ENCODE results near the gene OPCML.

OPCML gene

GRCh38 chr11:133536198-133536597 lies 3.9 kb upstream of the OPCML start:
- no peak for DNase-seq

DNA sequence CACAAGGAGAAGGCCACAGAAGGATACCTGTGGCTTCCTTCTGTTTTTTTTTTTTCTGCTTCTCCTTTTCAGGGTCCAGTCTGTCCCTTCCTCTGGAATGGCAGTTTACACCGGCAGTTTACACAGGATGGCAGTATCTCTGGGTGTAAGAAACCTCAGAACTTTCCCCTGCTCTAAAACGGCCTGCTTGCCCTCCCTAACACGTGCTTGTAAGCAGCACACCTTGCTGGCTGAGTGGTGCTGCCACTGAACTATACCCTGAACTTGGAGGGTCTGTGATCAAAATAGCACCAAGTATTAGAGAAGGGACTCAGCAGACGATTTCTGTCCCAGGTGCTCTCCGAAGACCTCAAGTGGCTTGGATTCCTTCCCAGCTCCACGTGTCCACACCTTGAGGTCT lies 904 bp upstream of the OPCML start:
- no peak for DNase-seq

DNA sequence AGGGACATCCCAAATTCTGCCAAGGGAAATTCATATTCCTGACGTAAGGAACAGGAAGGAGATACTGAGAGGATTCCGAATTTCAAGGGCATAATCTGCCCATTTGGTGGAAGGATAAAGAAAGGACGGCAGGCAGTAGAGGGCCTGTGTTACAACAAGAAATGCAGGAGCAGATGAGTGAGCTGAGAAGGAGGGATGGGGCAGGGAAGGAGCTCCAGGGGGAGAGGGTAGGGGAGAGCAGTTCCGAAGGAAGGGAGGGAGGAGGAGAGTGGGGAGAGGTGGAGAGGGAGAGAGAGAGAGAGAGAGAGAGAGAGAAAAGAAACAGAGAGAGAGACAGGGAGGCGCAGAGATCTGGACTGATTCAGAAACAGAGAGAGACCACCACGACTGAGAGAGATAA lies 843 bp downstream of the OPCML start:
- no peak for DNase-seq

DNA sequence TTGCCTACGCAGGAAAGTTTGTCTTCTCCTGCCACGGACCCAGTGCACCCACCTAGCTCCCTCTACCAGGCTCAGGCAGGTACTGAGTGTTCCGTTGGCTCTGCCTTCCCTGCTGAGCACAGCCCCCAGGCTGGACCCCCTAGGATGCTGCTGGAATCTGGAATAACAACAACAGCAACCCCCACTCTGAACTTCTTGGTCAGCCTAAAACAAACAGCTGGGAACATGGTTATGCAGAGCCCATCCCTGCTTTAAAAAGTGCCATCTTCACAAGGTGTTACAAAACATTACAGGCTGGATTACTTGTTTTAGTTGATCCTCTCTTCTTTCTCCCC lies 1.8 kb downstream of the OPCML start:
- DNase-seq: no peak

DNA sequence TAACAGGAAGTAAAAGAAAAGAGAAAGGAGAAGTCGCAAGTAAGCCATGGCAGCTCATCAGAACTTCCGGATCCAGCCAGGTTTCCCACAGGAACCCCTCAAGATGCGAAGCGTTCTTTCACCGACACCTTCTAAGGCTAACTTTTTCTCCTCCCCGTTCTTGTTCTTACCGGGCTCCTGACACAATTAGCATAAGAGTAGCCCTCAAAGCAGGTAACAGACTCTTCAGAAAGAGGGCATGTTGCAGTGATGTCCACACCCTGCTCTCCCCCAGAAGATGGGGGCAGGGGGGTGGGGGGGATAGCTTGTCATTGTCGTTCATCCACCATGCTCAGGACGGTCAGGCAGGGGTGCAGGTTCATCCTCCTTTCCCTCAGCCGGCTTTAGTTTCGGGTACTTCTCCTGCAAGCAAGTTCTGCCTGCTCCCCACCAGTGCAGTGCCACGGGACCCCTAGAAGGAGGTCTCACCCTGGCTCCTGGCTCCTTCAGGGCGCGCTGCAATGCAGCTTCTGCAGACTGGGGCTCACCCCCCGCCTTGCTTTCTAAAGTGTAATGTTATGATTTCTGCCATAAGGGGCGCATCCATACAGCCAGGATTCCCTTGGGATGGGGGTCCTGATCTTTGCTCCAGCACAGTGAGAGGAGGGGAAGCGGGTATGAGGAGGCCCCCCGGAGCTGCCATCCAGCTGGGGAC lies 2.3 kb downstream of the OPCML start:
- DNase-seq: no peak

GRCh38 chr11:133526790-133527189 lies 5.5 kb downstream of the OPCML start:
- no peak for DNase-seq

GRCh38 chr11:133525976-133526375 lies 6.3 kb downstream of the OPCML start:
- DNase-seq: no peak

DNA sequence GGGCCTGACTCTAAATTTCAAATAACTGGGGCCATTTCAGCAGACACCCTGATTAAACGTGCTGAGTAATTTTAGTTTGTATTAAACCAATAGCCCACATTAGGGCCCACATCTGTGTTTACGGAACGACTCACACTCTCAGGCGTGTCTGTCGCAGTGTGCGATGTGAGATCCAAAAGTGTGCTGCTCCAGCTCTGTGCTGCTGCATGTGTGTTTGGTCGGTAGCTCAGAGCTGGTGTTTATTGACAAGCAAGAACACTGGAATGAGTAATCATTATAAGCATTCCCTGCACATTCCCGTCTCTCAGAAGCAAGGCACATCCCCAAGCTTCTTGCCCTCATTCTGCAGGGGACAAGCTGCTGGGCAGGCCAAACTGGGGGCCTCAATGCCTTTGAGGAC lies 7.8 kb downstream of the OPCML start:
- DNase-seq: no peak

- no peak for DNase-seq
Measured at GRCh38 chr11:133522344-133522743, 10.0 kb downstream of the OPCML start.

- DNase-seq: no peak
Measured at GRCh38 chr11:133521502-133521901, 10.8 kb downstream of the OPCML start.

DNA sequence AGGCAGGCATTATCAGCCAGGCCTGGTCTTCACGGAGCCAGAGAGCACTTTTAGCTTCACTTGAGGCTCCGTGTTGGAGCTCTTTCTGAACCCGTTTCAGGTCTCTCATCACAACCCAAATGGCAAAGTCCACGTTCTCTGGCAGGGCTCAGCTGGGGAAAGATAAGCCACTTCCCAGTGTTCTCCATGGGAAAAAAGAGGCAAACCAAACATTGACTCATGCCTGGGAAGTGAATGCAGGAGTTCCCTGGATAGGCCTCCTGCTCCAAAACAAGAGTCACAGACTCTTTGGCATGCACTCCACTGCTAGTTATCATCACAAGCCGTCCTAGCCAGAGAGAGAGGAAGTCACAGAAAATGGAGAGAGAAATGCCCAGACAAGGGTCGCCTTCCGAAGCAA lies 11.6 kb downstream of the OPCML start:
- DNase-seq: no peak

- DNase-seq: no peak
Measured at GRCh38 chr11:133519560-133519959, 12.7 kb downstream of the OPCML start.

DNA sequence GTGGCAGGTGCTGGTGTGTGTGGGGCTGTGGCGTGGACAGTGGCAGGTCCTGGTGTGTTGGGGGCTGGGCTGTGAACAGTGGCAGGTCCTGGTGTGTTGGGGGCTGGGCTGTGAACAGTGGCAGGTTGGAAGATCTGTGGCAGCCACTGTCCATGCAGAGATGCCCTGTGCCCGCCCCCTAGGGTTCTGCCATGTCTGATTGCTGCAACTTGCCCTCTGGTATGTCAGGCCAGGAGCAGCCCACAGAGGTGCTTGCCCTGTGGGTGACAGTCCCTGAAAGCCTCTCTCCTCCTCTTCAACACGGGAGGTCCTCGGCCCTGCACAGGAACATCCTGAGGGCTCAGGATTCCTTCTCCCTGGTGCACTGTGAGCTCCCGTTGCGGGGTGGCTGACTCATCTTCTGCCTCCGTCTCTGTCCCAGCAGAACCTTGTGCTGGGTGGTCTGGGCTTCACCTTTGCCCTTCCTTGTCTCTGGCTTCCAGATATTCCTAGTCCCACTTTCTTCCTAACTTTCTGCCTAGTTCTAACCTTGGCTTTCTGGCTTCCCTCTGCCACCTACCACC lies 13.5 kb downstream of the OPCML start:
- no peak for DNase-seq

GRCh38 chr11:133516845-133517244 lies 15.5 kb downstream of the OPCML start:
- DNase-seq: no peak

DNA sequence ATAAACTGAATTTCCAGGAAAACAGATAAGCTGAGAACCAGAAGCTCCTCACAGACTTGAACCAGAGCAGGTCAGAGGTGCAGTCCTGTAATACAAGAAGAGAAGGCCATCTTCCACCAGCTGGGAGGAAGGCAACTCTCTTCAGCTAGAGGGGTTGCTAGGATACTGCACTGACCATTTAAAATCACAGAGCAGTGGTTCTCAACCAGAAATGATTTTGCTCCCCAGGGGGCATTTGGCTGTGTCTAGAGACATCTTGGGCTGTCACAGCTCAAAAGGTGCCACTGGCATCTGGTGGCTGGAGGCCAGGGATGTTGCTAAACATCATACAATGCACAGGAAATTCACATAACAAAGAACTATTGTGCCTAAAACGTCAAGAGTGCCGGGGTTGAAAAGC lies 17.2 kb downstream of the OPCML start:
- no peak for DNase-seq

DNA sequence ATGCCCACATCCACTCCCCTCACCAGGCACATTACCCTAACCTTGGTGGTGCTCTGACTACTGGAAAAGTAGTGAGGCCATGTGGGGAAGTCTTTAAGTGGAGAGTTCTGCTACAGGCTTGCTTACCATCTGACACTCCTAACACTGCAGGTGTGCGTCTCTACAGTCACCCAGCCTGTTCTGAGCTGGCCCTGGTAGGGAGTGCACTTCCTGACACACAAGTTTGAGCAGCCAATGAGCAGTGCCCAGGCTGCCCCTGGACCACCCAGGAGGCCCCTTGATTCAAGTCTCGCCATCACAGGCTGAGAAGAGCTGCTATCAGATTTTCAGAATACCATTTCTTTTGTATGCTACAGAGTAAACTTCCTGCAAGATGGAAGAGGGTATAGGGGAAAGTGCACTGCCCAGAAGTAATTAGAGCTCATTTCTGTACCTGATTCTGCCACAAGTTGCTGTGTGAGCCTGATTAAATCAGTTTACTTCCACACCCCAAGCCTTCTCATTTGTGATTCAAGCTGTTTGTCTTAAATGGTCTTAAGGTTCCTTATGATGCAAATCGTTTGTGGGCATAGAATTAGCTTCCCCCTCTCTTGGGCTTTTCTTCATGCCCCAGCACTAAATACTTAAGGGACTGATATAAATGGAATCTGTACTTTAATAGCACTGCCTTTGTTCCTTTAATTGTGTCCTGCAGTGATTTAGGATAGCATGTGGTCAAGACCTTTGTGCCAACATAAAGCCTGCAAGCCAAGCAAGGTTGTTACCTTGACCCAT lies 22.2 kb downstream of the OPCML start:
- no peak for DNase-seq

- DNase-seq: no peak
Measured at GRCh38 chr11:133508468-133508867, 23.8 kb downstream of the OPCML start.

DNA sequence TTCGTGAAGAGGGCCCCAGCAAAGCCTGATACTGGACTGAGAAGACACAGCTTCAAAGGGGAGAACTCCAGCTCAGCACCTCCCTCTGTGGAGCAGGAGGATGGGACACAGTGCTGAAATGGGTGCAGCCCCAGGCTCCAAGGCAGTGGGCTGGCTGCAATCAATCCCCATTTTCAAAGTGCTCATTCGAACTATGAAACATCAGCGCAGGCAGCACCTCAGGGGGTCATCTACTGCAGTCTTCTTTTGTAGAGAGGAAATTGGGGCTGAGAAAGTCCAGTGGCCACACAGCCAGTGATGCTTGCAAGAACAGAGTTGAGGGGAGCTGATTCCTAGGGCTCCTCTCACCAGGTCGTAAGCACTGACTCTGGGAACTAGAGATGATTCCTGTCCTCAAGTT lies 25.1 kb downstream of the OPCML start:
- DNase-seq: no peak

DNA sequence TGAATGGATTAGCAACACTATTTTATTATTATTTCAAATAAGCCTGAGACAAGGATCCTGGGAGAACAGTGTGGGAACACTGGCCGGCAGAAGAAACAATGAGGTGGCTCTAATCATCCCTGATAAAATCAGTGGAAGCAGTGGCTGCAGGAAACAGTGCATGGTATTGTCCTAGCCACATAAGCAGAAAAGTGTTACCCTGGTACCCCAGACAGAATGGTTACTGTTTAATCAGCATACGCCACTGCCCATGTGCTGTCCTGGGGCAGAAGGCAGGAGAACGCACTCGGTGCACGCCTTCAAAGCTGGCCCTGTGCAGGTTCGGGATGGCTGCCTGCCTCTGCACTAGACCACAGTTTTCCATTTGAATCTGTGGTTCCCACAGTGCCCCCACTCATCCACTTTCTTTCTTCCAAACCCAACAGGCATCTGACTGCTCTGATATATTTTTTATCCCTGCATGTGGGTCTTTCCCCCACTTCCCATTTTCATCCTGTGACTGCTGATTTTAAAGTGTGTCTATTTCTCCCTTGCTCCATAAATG lies 25.7 kb downstream of the OPCML start:
- no peak for DNase-seq

- DNase-seq: no peak
Measured at GRCh38 chr11:133506023-133506422, 26.3 kb downstream of the OPCML start.

GRCh38 chr11:133504906-133505305 lies 27.4 kb downstream of the OPCML start:
- no peak for DNase-seq

GRCh38 chr11:133503776-133504175 lies 28.5 kb downstream of the OPCML start:
- no peak for DNase-seq

- no peak for DNase-seq
Measured at GRCh38 chr11:133503236-133503635, 29.1 kb downstream of the OPCML start.

Data from activated T-cell treated with anti-CD3 and anti-CD28 coated beads for 4 hours (primary cell).